Lung microvascular endothelial cell (primary cell): ENCODE results near the gene ARHGAP29. TPM values are rescaled to one million over a fixed set of nuclear protein-coding genes. Genes with fewer than 3 reads are reported as not detected.

Source experiments
- DNase-seq, 2 donors: peaks; one replicate each; pipeline versions ENCODE4 v3.0.0 to v3.0.0-alpha.2; 2010; ENCODE audit warnings: low read depth in 2 of 2
- total RNA-seq: library from RNA; depleted of rRNA; stranded (reverse); fragments of >200 nt; gene quantifications from 2 replicates; pipeline ENCODE4 v1.2.1, GENCODE V29; 2014

Gene ARHGAP29
- total RNA-seq, 1 donor from 2014 or later, result 201 TPM

DNA sequence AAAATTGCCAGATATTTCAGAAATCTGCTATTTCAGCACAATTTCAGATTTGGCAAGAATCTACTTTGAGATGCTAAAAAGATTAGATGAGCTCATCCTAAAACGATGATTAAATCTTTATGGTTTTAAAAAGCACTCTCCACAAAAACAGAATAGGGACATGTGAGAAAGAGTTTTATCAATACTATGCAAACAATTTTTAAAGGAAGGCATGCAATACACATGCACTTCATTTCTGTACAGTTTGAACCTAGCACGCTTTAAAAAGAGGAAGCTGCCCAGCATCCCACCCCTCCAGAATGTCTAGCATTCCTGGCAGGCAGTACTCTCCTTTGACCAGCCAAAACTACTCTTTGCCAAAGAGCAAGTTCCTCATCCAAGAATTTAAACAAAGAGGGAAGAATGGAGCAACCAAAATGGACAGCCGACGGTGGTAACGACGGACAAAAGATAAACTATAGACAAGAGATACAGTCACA is 1.3 kb downstream of the ARHGAP29 start:
- DNase-seq, result peak in 1 of 2 donors; percentile 63

DNA sequence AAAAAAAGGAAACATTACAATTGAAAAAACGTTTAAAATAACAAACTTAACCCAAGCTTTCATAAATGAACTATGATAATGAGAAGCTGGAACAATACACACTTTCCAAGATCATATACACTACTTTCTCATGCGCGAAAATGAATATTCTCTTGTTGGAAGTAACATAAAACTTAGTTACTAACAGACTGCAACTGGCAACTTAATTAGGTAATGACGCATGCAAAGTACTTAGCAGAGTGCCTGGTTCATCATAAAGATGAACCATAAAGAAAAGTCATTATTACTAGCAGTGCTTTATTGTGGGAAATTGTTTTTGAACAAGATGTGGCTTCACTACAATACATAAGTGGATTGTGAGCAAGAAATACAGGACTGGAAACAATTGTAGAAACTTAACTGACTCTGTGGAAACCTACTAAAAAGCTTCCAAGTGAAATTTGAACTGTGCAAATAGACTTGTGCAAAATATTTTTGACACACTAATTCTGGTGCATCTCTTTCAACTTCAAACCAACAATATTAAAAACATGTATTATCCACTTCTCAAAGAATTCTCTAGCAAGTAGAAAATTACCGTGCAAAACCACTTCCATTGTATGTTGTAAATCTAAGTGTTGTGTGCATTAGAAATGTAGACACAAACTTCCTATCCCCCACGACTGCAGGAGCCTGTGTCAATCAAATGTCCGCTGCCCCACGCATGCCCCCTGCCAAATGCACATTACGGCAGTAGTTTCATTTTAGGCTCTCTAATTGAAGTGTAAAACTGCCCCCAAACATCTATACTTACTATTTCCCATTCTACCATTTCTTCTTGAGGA is 2.0 kb downstream of the ARHGAP29 start:
- peak; percentile 57 to 76 for DNase-seq

DNA sequence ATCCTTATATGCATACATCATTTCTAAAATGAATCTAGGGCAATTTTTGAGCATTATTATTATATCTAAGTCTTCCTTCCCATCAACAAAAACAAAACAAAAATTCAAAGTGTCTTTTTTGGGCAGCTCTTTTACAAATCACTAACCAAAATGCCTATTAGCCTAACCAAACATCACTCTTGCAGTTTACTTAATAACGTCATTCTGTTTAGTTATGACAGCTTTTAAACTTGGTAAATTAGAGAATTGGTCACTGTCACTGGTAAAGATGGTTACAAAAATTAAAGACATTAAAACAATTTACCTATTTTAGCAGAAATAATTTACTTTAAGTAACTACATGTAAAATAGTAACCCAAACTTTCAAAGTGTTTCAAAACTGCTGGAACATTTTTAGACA is 2.8 kb downstream of the ARHGAP29 start:
- DNase-seq, result no peak

DNA sequence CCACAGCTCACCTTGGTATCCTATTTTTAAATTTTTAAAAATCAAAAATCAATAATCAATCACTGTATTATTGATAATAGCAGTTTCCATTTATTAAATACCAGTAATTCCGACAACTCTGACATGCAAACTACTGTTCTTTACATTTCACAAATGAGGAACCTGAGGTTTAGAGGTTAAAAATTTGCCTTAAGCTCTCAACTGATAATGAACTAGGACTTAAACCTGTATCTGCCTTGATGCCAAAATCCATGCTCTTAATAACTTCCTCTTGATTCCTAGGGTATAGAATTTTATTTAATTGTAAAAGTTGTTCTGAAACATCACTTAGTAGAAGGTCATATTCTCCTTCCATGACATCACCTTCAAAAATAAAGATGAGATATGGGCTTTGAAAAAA is 5.6 kb downstream of the ARHGAP29 start:
- no peak for DNase-seq

DNA sequence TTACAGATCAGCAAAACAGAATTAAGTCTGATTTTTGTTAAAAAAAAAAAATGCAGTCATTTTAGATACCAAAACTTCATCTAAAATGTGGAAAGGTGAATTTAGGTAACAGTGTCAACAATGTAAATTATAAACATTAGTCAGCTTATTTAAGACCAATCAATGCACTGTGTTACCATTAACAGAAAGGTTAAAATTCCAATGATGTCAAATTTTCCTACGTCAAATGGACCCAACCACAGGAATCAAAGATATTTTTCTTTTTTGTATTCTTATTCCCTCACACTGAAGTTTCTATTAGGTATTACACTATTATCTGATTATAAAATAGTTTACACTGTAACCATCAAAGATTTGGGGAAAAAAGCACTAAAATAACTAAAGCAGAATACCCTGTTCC is 6.5 kb downstream of the ARHGAP29 start:
- DNase-seq, result no peak

DNA sequence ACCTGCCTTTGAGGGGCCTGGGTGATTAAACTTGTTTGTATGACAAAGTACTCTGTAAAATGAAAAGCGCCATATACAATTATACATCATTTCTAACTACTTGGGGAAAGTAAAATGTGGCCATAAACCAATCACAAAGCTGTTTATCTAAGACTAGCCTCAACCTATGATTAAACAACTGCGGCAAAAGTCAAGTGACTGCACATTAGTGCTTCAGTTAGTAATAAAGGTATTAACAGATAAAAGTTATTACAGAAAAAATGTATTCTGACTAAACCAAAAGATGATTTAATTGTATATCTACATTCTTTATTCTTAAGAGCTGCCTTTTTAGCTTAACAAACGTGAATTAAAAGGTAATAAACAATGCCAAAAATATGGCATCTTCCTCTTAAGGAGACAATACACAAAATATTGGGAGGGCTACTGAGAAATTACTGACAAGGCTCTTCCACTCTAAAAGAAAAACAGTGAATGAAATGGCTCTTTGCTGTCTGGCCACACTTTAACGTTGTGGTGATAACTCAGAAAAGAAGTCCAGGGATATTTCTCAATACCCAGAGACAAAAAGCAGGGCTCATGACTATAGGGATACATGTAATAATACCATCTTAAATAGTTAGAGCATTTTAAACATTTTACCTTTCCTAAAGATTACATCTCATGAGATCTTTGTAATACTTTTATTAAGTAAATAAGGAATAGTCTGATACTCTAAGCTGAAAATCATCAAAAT is 8.6 kb downstream of the ARHGAP29 start:
- no peak for DNase-seq

DNA sequence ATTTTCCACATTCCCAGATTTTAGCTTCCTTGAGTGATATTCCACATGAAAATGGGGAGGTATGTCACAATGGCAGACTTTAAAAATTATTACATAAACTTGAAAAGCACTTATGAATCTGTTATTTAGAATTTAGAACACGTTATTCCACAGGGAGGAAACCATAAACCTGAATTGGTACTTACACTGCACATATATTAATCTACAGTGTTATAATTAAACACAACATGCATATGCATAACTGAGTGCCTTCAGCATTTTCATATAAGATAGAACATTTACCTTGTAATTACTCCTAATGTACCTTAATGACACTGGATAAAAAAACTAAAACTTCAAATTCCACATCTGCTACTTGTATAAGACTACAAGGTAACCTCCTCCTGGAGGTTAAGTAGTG is 9.8 kb downstream of the ARHGAP29 start:
- DNase-seq, result no peak

DNA sequence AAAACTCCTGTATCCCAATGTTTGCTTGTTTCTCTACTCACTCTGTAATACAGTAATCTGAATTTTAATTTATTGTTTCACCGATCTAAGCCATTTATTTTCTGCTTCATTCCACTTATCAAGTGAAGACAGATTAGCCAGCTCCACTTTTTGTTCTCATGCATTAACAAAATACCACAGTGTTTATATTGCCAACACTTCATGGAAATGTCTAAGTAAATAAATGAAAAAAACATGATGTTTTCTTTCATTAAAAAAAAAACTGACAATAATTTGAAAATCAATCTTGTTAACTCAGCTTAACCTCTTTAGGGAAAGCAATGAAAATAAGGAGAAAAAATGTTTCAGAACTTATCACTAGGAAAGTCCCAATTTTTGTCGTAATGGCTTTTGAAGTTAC is 11.5 kb downstream of the ARHGAP29 start:
- DNase-seq, result no peak

DNA sequence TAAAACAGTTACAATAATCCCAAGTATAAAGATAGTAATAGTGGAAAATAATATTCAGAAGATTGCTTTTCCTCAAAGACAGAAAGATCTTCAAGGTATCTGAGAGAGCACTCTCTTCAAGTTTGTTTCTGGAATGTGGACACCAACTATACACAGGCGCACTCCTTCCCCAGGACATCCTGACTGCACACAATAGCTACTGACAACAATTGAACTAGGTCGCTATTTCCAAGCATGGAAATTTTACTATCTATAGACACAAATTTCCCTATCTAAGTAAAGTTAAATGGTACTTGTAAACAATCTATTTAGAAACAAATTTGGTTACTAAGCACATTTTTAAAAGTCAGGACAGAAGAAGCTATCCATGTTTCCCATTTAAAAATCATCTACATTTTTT is 19.1 kb downstream of the ARHGAP29 start:
- peak; percentile 76 to 82 for DNase-seq

DNA sequence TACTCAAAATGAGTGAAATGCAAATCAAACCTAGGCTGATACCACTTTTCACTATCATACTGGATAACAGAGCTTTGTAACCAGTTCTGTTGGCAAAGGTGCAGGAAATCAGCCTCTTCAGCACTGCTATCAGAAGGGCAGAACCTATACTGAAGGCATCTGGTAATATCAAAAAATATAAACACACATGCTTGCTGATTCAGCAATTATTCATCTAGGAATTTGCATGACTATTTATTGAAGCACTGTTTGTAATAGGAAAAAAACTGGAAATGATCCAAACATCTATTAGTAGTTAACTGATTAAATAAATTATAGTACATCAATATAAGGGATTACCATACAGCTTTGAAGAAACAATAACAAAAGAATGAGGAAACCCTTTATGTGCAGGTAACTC is 21.4 kb downstream of the ARHGAP29 start:
- no peak for DNase-seq

DNA sequence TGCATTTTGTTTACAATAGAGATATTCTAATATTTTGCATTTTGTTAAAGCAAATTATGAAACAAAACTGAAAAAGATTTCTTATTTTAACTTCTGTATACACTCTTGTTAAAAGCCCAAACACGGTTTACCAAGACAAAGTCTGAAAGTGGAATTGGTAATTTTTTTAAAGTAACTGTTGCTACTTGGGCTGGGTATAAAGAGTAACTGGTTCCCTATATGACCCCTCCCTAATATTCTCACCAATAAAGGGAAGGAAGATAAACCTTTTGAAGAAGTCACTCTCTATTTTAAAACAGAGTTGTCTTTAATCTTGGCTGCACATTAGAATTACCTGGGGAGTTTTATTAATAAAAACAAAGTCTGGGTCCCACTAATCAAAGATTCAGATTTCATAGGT is 27.4 kb downstream of the ARHGAP29 start:
- DNase-seq, result no peak

DNA sequence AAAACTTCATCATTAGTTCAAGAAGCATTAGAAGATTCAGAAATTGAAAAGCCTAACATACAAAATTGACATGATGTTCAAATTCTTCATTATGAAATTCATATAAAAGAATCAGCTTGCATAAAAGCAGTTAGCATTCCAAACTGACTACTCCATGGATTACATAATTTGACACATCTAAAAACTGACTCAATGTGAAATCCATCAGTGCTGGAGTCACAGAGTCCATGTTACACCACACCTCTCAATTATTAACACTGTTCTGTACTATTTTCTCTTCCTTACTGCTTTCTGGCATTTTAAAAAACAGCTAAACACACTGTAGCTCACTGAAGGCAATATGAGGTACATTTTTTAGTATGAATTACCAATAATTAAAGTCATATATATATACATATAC is 28.0 kb downstream of the ARHGAP29 start:
- DNase-seq, result peak in 1 of 2 donors; percentile 30

DNA sequence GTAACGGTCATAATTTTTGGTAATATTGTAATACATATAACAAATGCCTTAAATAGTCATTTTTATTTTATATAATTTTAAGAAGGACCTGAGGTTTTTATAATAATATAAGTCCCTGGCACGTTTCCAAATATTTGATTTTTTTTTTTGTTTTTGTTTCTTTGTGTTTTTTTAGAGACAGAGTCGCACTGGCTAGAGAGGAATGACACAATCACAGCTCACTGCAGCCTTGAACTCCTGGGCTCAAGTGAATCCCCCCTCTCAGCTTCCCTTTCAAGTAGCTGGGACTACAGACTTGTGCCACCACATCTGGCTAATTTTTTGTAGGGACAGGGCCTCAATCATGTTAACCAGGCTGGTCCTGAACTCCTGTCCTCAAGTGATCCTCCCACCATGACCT is 29.7 kb downstream of the ARHGAP29 start:
- DNase-seq, result peak; percentile 41

DNA sequence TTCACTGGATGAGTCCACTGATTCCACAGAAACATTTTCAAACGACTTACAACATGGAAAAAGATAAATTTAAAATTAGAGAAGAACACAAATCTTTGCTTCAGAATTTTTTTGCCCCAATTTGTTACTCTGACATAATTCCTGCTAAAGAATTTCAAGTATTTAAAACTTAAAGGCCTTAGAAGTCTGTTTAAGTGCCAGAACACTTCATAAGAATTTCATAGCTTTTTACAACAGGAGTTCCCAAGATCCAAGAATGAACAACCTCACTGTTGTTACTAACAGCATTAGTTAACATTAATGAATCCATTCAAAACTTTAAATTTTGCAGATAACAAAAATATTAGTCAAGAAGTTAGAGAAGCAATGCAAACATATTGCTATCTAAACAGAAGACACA is 31.7 kb downstream of the ARHGAP29 start:
- DNase-seq, result no peak

DNA sequence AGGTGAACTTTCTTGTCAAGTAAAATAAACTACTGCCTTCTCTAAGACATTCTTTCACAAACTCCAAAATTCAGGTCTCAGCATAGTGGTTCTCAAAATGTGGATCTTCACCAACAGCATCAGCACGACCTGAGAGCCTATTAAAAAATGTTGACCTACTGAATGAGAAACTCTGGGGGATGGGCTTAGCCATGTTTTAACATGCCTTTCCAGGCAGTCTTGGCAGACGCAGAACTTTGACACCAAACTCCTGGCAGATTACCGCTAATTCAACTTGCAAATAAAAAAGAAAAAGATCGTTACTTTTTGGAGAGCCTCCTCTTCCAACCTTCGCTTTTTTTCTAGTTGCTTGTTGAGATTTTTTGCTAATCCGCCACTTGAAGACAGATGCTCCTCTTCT is 35.1 kb downstream of the ARHGAP29 start:
- no peak for DNase-seq

DNA sequence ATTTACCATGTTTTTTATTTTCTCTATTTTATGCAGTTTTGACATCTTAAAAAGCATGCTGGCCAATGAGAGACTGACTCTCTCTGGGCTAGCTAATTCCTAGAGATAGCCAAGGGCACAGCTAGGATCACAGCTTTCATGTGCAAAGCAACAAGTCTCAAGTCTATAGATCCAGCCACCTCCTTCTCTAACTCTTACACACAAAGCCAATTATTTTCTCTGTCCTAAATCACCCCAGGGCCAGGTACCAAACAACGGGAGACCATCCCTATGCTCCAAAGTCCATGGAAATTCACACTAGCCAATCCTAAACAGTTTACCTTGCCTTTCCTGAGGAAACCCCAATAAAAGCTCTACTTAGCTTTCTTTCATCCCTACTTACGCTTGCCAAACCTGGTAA is 38.0 kb downstream of the ARHGAP29 start:
- no peak for DNase-seq

DNA sequence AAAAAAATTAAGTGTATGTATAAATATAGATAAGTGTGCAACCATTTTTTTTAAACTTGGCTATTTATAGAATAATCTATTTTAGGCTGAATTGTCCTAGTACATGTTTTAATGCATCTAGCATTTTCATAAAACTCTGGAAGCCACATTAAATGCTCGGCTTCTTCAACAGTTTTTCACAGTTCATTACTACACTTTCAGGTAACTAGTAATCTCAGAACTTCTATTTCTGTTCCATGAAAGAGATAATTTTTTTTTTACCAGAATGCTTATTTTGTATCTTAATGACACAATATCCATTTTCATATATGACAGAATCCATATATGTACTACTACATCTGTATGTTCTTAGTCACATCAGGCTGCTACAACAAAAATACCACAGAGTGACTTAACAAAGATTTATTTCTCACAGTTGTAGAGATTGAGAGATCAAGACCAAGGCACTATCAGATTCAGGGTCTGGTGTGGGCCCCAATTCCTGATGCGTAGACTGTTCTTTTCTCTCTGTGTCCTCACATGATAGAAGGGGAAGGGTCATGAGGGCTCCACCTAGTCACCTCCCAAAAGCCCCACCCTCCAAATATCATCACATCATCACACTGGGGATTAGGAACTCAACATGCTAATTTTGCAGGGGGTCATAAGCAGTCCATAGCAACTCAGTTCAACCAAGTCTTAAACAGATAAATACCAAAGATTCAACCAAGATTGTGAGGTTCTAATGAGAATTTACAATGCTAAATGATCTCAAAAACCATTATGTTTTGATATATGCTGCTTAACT is 43.1 kb downstream of the ARHGAP29 start:
- no peak for DNase-seq

DNA sequence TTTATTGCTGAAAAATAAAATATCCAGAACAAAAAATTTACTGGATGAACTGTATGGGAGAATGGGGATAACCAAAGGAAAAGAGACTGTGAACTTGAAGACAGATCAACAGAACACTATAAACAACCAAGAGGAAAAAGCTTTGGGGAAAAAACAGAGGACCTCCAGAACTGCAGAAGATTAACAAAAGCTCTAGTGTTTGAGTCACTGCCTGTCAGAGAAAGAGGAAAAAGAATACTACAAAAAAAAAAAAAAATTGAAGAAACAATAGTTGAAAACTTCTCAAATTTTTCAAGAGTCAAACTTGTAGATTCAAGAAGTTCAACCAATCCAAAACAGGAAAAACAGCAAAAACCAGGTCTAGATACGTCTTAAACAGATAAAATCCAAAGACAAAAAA is 44.3 kb downstream of the ARHGAP29 start:
- peak in 1 of 2 donors; percentile 62 for DNase-seq

DNA sequence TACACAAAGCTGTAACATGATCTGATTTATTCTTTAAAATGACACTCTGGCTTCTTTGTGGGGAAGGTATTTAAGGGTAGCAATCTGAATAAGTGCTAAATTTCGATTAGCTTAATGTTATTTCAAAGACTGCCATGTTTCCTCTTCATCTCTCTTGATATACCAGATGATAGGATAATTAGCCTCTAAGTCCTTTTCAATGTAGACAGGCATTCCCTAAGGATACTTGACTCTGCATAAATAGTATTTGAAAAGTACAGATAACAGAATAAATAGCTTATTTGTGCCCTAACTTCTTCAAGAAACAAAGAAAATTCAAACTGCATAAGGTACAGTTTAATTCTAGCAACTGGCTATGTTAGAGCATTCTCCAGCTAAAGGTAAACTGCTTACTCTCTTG is 46.2 kb downstream of the ARHGAP29 start:
- DNase-seq, result no peak

DNA sequence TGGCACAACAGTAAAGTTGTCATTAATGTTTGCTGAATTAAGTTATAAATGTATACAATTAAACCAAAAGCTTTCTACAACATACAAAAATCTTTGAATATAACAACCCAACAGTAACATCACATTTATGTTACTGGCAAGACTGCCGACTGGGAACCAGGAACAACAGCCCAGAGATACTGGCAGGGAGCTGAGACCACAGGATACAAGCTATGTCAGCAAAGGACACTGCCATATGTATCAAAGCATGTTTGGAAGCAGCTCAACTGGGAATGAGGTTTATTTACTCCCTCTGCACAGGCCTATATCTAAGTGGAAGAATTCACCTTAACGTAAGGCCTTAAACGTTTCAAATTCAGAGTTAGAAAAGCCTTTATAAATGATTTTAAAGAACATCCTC is 50.4 kb downstream of the ARHGAP29 start:
- DNase-seq, result peak in 1 of 2 donors; percentile 26

DNA sequence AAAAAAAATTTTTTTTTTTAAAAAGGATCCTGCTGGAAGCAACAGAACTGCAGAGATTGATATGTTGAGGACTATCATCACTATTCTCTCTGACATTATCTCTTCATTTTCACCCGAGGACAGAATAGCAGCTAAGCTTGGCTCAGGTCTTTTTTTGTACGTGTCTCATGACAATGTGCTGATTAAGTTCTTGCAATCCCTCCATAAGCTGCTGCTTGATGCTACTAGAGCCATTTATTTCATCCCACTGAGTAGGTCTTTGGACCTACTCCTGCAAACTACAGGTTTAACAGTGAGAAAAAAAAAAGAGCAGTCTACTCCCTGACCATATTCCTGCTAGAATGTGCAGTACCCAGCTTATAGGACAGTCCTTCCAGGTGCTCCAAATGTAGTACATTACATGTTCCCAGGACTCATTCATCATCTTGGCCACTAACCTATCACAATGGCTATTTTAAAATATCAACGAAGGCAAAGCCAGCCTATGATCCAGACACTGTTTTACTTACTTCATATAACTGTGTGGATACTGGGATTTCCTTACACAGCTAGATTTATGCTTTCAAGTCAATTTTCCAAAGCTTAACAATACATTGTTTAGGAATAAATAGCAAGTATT is 54.1 kb downstream of the ARHGAP29 start:
- no peak for DNase-seq

DNA sequence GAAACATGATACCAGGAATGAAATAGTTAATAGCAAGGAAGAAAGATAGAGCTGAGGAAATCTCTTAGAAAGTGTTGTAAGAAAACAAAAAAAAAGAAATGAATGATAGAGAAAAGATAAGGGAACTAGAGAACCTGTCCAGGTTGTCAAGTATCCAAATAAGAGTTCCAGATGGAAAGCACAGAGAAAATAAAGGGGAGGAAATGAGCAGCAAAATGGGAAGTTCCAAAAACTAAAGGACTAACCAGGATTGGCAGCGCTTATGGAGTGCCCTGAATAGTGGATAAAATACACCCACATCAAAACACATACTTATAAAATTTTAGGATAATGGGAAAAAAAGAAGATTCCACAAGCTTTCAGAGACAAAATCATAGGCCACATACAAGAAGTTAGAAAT is 55.2 kb downstream of the ARHGAP29 start:
- DNase-seq, result no peak
